ENCODE results near the gene CKB. TPM values are rescaled to one million over a fixed set of nuclear protein-coding genes. Genes with fewer than 3 reads are reported as not detected.

Gene CKB
- total and polyA plus RNA-seq, 10 donors, result 8.0 to 28.4 (median 16.1) TPM

DNA sequence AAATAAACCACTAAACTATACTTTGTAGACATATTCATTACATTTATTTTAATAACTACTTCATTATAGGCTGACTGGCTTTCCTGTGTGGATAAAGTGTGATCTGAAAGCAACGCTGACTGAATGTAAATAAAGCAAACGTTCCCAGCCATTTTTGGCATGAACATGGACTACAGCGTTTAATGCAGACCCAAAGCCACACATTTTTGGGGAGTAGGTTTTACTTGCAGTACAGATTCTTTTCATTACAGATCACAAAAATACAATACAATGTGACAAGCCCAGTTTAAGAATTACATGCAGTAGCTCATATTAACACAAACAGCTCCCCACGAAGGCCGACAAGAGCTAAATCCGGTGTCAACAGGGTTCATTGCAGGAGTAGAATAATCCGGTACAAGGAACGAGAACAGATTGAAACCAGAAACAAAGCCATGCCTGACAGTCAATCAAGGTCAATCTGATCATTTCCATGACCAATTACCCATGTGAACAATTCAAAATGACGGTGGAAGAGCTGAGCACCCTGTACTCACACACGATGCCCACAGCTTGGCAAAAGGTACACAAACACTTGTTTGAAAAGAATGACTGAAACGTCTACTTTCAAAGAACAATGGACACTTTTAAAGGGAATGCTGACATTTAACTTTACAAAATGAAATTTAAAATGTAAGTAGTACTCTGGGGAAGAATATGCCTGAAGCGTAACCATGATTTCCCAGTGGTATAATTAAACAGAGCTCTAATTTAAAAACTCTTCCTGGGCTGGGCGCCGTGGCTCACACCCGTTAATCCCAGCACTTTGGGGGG is 34.5 kb upstream of the CKB start:
- no peak overlapping the region for H3K4me3 ChIP-seq
- 69 to 84% (median 79%) methylated on average over 15 of the region's 15 CpGs for WGBS, 5 donors

DNA sequence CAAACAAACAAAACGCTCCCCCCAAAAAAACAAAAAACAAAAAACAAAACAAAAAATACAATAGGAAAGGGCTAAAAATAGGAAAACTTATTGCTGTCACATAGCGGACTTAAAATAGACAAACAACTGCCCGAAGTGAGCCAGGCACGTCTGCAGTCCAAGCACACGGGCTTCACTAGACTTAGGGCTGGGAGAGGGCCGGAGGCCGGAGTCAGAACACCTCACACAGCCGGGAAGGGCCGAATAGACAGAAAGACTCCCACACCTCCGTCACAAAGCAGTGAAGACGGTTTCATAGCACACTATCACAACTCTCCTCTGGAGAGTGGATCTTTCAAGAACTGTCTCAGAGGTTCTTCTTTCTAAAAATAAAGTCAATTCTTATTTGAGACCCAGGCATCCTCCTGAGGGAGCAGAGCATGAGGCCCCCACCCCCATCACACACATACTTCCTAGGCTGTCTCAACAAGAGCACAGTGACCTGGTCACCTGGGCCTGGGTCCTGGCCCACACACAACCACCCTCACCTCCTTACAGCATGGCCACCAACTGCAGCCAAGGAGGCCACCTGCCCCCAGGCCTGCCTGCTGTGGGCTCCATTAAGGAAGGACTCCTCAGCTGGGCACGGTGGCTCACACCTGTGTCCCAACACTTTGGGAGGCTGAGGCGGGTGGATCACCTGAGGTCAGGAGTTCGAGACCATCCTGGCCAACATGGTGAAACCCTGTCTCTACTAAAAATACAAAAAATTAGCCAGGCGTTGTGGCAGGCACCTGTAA is 33.1 kb upstream of the CKB start:
- H3K4me3 ChIP-seq, result no peak overlapping the region
- intact Hi-C loops (cut with DNase I; ENCODE audit: low total_unique reads), result no loop called here
- peak in 2 of 3 donors; percentile 5 to 45 for TF ChIP-seq POLR2AphosphoS5 (IDR thresholded peaks at IDR 0.05)
- TF ChIP-seq, protein P1, sequence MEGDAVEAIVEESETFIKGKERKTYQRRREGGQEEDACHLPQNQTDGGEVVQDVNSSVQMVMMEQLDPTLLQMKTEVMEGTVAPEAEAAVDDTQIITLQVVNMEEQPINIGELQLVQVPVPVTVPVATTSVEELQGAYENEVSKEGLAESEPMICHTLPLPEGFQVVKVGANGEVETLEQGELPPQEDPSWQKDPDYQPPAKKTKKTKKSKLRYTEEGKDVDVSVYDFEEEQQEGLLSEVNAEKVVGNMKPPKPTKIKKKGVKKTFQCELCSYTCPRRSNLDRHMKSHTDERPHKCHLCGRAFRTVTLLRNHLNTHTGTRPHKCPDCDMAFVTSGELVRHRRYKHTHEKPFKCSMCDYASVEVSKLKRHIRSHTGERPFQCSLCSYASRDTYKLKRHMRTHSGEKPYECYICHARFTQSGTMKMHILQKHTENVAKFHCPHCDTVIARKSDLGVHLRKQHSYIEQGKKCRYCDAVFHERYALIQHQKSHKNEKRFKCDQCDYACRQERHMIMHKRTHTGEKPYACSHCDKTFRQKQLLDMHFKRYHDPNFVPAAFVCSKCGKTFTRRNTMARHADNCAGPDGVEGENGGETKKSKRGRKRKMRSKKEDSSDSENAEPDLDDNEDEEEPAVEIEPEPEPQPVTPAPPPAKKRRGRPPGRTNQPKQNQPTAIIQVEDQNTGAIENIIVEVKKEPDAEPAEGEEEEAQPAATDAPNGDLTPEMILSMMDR (IDR thresholded peaks at IDR 0.05 in 8 of 11, conservative IDR thresholded peaks at IDR 0.05 in 3 of 11), result no peak
- H3K27ac ChIP-seq, result peak overlapping the region in 1 of 8 donors; percentile 49
- DNase-seq, result peak; percentile 65
- H3K4me1 ChIP-seq, result peaks cover 21 to 76% (median 57%) of the 10 kb centered on the region in 6 donors
- H3K9me3 ChIP-seq, result no peaks in the 10 kb centered on the region
- 87 to 92% (median 88%) methylated on average over 15 of the region's 15 CpGs for WGBS, 5 donors
- H3K36me3 ChIP-seq, result peaks cover 0 to 65% (median 17%) of the 10 kb centered on the region in 6 donors
- no peaks in the 10 kb centered on the region for H3K27me3 ChIP-seq (replicated peaks in 1 of 7)

More for the DNA sequence above, 34.5 kb upstream of the CKB start:
- no peaks in the 10 kb centered on the region for H3K9me3 ChIP-seq
- no peak for DNase-seq
- H3K4me1 ChIP-seq, result peaks cover 29 to 76% (median 62%) of the 10 kb centered on the region in 6 donors
- TF ChIP-seq POLR2AphosphoS5 (IDR thresholded peaks at IDR 0.05) (no peak), POLR2A (IDR thresholded peaks at IDR 0.05) (no peak)
- TF ChIP-seq, protein P1 (IDR thresholded peaks at IDR 0.05 in 8 of 11, conservative IDR thresholded peaks at IDR 0.05 in 3 of 11), result no peak
- intact Hi-C loops (cut with DNase I; ENCODE audit: low total_unique reads), result no loop called here
- H3K36me3 ChIP-seq, result peaks cover 0 to 65% (median 17%) of the 10 kb centered on the region in 6 donors
- peak overlapping the region in 6 of 8 donors; percentile 8 to 52 (median 26) for H3K27ac ChIP-seq
- H3K27me3 ChIP-seq (replicated peaks in 1 of 7), result no peaks in the 10 kb centered on the region

DNA sequence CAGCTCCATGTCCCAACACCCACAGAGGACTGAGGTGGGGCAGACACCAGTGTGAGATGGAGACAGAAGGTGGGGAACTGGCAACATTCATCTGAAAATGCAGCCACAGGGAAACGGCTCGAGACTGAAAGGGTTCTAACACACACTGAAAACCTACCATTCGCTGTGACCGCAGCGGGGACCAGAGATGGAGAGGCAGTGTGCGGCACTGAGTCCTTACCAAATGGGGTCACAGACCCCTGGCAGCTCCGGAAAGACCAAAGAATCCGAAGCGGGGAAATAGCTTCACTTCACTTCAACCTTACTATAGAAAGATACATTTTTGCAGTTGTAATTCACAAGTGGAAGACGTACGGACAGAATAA is 30.2 kb upstream of the CKB start:
- Histone ChIP-seq H3K27me3 (replicated peaks in 1 of 7) (no peaks in the 10 kb centered on the region), H3K4me3 (no peak overlapping the region), H3K36me3 (peaks cover 0 to 36% (median 0%) of the 10 kb centered on the region in 6 donors), H3K9me3 (no peaks in the 10 kb centered on the region), H3K27ac (peak overlapping the region in 2 of 8 donors; percentile 55 to 61), H3K4me1 (peaks cover 7 to 51% (median 31%) of the 10 kb centered on the region in 6 donors)
- intact Hi-C loops (cut with DNase I; ENCODE audit: low total_unique reads), result loop anchor here (5.0 kb wide), 1 partner anchor 36 kb away; no protein-coding TSS in a partner anchor
- DNase-seq, result no peak
- WGBS, 5 donors, result 94 to 97% (median 96%) methylated on average over 11 of the region's 11 CpGs
- no peak for TF ChIP-seq POLR2AphosphoS5 (IDR thresholded peaks at IDR 0.05)
- TF ChIP-seq, protein P1 (IDR thresholded peaks at IDR 0.05 in 8 of 11, conservative IDR thresholded peaks at IDR 0.05 in 3 of 11), result no peak
- TF ChIP-seq POLR2A (IDR thresholded peaks at IDR 0.05), result no peak
